ENCODE data around the gene MRPL53.
"Not testable (repeated sequence)": the region's sequence is repeated elsewhere in the genome, so short reads cannot be mapped to it uniquely, and the experiment has no call there.

Gene MRPL53

DNA sequence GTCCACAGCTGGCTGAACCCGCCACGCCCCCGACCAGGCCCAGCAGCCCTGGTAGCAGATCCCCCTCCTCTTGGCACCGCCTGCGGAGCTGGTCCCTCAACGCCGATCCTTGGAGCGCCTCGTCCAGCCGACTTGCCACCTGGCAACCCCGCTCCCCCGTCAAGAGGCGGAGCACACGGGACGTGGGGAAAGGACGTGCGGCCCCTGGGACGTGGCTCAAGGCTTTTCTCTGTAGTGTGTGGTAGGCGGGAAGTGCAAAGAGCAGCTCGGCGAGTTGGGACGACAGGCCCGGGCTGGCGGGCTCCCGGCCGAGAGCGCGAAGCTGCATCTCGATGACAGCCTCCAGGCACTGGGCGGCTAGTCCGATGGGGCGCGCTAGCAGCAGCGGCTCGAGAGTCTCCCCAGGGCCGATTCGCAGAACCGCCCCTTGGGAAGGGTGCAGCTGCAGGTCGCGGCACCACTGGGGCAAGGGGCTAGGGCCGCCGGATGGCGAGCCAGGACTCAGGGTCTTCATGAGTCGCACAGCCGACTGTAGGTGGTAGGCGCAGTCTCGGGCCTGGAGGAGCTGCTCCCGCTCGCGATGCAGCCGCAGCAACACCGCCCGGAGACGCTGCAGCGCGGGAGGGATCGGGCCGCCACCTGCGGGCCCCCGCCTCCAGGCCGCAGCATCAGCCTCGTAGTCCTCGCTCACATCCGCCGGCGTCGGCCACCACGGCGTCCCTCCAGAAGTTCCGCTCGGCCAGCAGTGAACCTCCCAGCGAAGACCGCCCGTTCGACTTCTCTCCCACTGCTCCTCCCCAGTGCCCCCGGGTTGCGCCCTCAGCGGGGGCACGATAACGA is 9.7 kb upstream of the MRPL53 start:
- DNase-seq (ENCODE audit: low read depth) = peak; percentile 27

DNA sequence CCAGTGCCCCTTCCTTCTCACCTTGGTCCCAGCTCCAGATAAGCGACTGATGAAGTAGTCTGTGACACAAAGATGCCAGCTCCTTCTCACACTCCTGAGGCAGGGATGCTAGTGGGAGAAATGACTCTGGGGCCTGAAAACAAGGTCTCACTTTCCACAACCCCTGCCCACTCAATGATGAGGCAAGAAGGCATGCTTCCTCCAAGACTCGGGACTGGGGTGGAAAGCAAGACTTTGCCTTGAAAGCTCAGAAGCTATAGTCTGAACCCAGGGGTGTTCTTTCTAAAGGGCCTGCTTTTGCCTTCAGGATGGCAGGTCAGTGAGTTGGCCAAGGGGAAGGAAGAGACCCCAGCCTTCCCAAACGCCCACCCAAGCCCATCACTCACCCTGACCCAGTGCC is 9.0 kb upstream of the MRPL53 start:
- DNase-seq (ENCODE audit: low read depth) = no peak

GRCh38 chr2:74474899-74475298 is 2.4 kb upstream of the MRPL53 start:
- DNase-seq (ENCODE audit: low read depth) = no peak

DNA sequence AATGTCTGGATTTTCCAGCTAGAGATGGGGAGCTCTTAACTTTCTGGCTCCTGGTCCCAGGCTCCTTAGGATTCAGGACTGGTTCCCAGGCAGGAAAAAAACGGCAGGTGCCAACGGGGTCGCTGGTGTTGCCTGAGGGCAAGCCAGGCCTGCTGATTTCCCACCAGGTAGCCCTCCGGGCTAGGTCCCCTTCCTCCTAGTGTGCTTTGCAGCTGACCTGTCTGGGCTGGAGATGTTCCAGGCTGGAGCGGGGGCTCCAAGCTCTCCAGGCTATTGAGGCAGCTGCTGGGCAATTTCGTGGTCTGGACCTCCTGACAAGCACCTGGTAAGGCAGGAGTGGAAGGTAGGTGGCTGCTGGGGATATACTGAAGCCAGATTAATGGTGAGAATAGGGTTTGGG is 2.0 kb upstream of the MRPL53 start:
- no peak for DNase-seq (ENCODE audit: low read depth)

DNA sequence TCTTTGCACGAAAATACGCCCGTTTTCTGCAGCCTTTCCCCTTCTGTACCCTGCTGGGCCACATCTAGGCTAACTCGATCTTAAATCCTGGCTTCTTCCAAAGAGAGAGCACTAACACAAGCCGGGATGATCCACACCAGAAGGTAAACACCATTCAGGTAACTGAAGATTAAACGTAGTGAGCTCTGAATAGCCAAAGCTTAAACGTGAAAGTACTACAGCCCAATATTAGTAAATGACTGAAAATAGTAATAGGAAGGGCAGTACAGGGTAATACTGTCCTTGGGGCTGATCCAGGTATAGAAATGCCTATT is 422 bp upstream of the MRPL53 start:
- DNase-seq (ENCODE audit: low read depth) = no peak

- no peak for DNase-seq (ENCODE audit: low read depth)
Measured at GRCh38 chr2:74471332-74472065, 981 bp downstream of the MRPL53 start.

DNA sequence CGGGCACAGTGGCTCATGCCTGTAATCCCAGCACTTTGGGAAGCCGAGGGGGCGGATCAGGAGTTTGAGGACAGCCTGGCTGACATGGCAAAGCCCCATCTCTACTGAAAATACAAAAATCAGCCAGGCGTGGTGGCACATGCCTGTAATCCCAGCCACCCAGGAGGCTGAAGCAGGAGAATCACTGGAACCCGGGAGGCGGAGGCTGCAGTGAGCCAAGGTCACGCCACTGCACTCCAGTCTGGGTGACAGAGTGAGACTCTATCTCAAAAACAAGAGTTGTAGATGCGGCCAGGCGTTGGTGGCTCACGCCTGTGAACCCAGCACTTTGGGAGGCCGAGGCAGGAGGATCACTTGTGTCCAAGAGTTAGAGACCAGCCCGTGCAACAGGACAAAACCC is 1.7 kb downstream of the MRPL53 start:
- DNase-seq (ENCODE audit: low read depth) = not testable (repeated sequence)

DNA sequence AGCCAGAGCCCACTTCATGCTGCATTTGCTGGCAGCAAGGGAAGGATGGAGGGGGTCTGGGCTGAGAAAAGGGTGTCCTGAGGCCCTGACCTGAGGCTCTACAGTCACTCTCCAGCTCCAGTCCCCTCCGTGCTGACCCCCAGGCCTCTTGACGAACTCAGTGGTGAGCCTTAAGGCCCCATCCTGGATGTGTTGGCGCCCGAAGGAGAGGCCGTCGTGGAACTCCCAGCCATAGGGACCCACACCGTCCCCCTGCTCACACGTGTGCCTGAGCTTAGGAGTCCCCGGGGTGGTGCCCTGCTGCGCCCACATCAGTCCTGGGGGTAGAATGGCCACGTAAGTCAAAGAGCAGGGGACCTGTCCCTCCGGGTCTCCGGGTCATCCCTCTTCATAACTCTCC is 8.1 kb downstream of the MRPL53 start:
- DNase-seq (ENCODE audit: low read depth) = no peak

GRCh38 chr2:74462786-74463105 is 9.7 kb downstream of the MRPL53 start:
- DNase-seq (ENCODE audit: low read depth) = no peak

- no peak for DNase-seq (ENCODE audit: low read depth)
Measured at GRCh38 chr2:74462054-74462785, 10.3 kb downstream of the MRPL53 start.

GRCh38 chr2:74461187-74462053 is 11.1 kb downstream of the MRPL53 start:
- DNase-seq (ENCODE audit: low read depth) = no peak

GRCh38 chr2:74460187-74460586 is 12.3 kb downstream of the MRPL53 start:
- not testable (repeated sequence) for DNase-seq (ENCODE audit: low read depth)

GRCh38 chr2:74459503-74460118 is 12.9 kb downstream of the MRPL53 start:
- not testable (repeated sequence) for DNase-seq (ENCODE audit: low read depth)

DNA sequence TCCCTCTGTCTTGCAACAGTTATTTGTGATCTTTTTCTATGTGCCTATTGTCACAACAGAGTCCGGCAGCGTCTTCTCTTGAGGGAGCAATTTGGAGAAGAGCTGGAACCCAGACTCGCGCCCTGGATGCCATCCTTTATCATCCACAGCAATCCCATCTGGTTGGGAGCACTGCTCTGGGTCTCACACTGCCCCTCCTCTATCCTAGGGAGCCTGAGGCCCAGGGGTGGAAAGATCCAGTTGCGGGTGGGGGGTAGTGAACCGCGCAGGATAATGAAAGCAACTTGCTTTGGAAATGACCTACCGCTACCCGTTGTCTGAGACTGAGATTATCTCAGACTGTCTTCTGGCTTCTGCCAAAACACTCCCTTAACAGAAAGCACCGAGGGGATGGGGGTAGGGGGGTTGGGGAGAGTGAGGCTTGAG is 13.5 kb downstream of the MRPL53 start:
- no peak for DNase-seq (ENCODE audit: low read depth)

- peak; percentile 98 for DNase-seq (ENCODE audit: low read depth)
Measured at GRCh38 chr2:74458132-74458937, 14.1 kb downstream of the MRPL53 start, which contains the start of gene WBP1. Gene WBP1 (plus strand): TSS chr2:74458438. CDS start chr2:74458603, 165 bp downstream.

DNA sequence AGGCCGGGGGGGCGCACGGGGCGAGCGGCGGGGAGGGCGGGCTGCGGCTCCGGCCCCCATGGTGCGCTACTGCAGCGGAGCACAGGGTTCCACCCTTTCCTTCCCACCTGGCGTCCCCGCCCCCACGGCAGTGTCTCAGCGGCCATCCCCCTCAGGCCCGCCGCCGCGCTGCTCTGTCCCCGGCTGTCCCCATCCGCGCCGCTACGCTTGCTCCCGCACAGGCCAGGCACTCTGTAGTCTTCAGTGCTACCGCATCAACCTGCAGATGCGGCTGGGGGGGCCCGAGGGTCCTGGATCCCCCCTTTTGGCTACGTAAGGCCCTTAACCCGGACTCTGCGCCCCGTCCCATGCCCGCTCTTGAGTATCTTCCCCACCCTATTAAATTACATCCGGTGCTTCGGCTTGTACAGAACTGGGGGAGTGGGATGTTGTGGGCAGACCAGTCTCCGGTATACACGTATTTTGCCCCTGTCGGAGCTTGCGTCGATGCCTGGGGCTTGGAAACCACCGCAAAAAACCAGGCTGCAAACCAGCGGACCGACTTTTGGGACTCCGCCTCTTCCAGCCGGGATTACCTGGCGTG is 14.8 kb downstream of the MRPL53 start:
- peak; percentile 77 for DNase-seq (ENCODE audit: low read depth)

GRCh38 chr2:74457129-74457548 is 15.3 kb downstream of the MRPL53 start:
- no peak for DNase-seq (ENCODE audit: low read depth)

- DNase-seq (ENCODE audit: low read depth) = peak; percentile 94
Measured at GRCh38 chr2:74454654-74455511, 17.6 kb downstream of the MRPL53 start, which contains the start of gene INO80B. Gene INO80B (plus strand): TSS chr2:74455087. CDS start chr2:74455117, 30 bp downstream.

DNA sequence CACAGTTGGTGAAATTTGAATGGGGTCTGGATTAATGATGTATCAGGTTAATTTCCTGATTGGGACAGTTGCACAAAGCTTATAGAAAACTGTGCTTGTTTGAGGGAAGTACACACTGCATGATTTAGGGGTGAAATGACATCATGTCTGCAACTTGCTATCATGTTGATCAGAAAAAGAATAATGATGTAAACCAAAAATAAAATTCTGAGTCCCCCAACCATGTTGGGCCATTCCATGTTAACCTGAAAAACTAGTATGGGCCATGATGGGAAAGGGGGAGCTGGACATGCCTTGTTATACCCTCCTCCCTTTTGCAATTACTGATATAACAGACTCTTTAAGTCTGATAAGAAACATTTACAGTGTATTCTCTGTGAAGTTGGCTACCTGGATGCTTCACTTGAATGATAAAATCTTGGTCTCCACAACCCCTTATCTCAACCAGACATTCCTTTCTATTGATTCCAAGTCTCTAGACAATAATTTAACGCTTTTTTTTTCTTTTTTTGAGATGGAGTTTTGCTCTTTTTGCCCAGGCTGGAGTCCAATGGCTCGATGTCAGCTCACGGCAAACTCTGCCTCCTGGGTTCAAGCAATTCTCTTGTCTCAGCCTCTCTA is 21.8 kb downstream of the MRPL53 start:
- DNase-seq (ENCODE audit: low read depth) = no peak
